Panc1 (cell line): Measurements from ENCODE around the gene CFAP45. TPM values are rescaled to one million over a fixed set of nuclear protein-coding genes. Genes with fewer than 3 reads are reported as not detected.

Experiments
- ATAC-seq: fragments of 200-7000 bp; cut with Tn5 transposase; 2 replicates; pipeline ENCODE4 v1.9.1; 2020; ENCODE audit warnings: mild to moderate bottlenecking, moderate library complexity
- Bru-seq: library from RNA; stranded (reverse); fragments of 400-500 nt; gene quantifications from one replicate; lab custom pipeline; 2021; lab: Mats Ljungman, UMichigan
- BruChase-seq, 2 experiments: library from RNA; stranded (reverse); fragments of 400-500 nt; gene quantifications; one replicate each; lab custom pipeline; 2021; lab: Mats Ljungman, UMichigan
- BruUV-seq: library from RNA; stranded (reverse); fragments of 400-500 nt; replicated peaks from 2 replicates; lab custom pipeline; 2021; lab: Mats Ljungman, UMichigan
- CTCF ChIA-PET: fragments of 300-600 bp; sonication (Branson Sonifier 250); formaldehyde crosslinking; loops from one replicate; lab custom pipeline; 2022; ENCODE audit warnings: antibody characterized with exemption; lab: Charles Lee
- POLR2A ChIA-PET: fragments of 300-600 bp; sonication (Branson Sonifier 250); formaldehyde crosslinking; loops from one replicate; lab custom pipeline; 2022; ENCODE audit warnings: antibody characterized with exemption; lab: Charles Lee
- DNase-seq: peaks from one replicate; pipeline ENCODE4 v3.0.0-alpha.2; 2010; ENCODE audit warnings: low read depth, low spot score
- H3K27ac ChIP-seq: 2 replicates; pipeline ENCODE4 v1.5.1; 2011; ENCODE audit warnings: mild to moderate bottlenecking, low read length, inconsistent platforms
- H3K27me3 ChIP-seq: fragments of 200-500 bp; sonication (Bioruptor generic); 2 replicates; pipeline ENCODE4 v1.6.0; 2014; ENCODE audit warnings: low read length, inconsistent platforms; ENCODE audit not compliant: control insufficient read depth, insufficient read depth
- H3K36me3 ChIP-seq: fragments of 200-500 bp; sonication (Bioruptor generic); 2 replicates; pipeline ENCODE4 v1.5.1; 2014; ENCODE audit warnings: inconsistent platforms, mild to moderate bottlenecking, low read length, moderate library complexity; ENCODE audit not compliant: control insufficient read depth, insufficient read depth
- H3K4me1 ChIP-seq: 2 replicates; pipeline ENCODE4 v1.5.1; 2011; ENCODE audit warnings: inconsistent platforms, mild to moderate bottlenecking, low read length, moderate library complexity; ENCODE audit not compliant: control insufficient read depth, insufficient read depth
- H3K4me3 ChIP-seq, 2 experiments: 2 replicates each; pipeline ENCODE4 v1.5.1; 2011 to 2012; ENCODE audit warnings: low read depth in 2 of 2, low read length in 2 of 2, mild to moderate bottlenecking in 2 of 2, inconsistent platforms in 1 of 2, moderate library complexity in 1 of 2
- H3K9me3 ChIP-seq: fragments of 200-500 bp; sonication (Bioruptor generic); 2 replicates; pipeline ENCODE4 v1.5.1; 2014; ENCODE audit warnings: low read depth, mild to moderate bottlenecking, inconsistent platforms, low read length, moderate library complexity; ENCODE audit not compliant: control insufficient read depth, insufficient read depth
- POLR2AphosphoS5 ChIP-seq: IDR thresholded peaks from 2 replicates; pipeline ENCODE4 v1.6.1; 2012; ENCODE audit warnings: mild to moderate bottlenecking, low read depth, low read length, moderate library complexity
- TCF7L2 ChIP-seq: IDR thresholded peaks from 2 replicates; pipeline ENCODE4 v1.6.1; 2011; ENCODE audit warnings: mild to moderate bottlenecking, low read depth, low read length, inconsistent platforms
- in situ Hi-C: cut with HindIII; loops from 2 replicates; pipeline ENCODE4 v1.10.0; 2016; ENCODE audit warnings: low sequenced_read_pairs, low pct_unique_long_range_greater_than_20kb
- intact Hi-C: fragments of 100-400 bp; cut with micrococcal nuclease; formaldehyde crosslinking; loops from one replicate; pipeline ENCODE4 v1.10.0; 2022; ENCODE audit not compliant: unreplicated experiment
- long read RNA-seq: library from polyadenylated mRNA; unstranded; transcript quantifications from one replicate; pipeline ENCODE4 v2.0.0, GENCODE V29; 2021; ENCODE audit not compliant: unreplicated experiment
- polyA plus RNA-seq: library from polyadenylated mRNA; unstranded; fragments of >200 nt; gene quantifications from one replicate; pipeline ENCODE4 v1.2.1, GENCODE V29; 2012; ENCODE audit warnings: missing spikeins; ENCODE audit not compliant: insufficient read length
- total RNA-seq: library from RNA; stranded (reverse); gene quantifications from one replicate; pipeline ENCODE4 v1.2.1, GENCODE V29; 2021; ENCODE audit not compliant: unreplicated experiment
- TF ChIP-seq, protein P1 (sequence below), 2 experiments: IDR thresholded peaks; 2 replicates each; pipeline ENCODE4 v1.6.1; 2011 to 2012; ENCODE audit warnings: low read depth in 2 of 2, control low read depth in 1 of 2, low read length in 1 of 2, mild to moderate bottlenecking in 1 of 2, moderate library complexity in 1 of 2; ENCODE audit not compliant: insufficient read depth in 1 of 2
- TF ChIP-seq, protein P2 (sequence below): fragments of 450-650 bp; IDR thresholded peaks from 2 replicates; pipeline ENCODE4 v1.5.1; 2017; ENCODE audit warnings: mild to moderate bottlenecking

Gene CFAP45, protein sequence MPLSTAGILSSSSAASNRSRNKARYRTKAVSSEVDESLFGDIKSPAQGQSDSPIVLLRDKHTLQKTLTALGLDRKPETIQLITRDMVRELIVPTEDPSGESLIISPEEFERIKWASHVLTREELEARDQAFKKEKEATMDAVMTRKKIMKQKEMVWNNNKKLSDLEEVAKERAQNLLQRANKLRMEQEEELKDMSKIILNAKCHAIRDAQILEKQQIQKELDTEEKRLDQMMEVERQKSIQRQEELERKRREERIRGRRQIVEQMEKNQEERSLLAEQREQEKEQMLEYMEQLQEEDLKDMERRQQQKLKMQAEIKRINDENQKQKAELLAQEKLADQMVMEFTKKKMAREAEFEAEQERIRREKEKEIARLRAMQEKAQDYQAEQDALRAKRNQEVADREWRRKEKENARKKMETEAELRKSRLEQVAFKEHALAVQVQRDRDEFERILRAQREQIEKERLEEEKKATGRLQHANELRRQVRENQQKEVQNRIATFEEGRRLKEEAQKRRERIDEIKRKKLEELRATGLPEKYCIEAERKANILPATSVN
- 1.6 TPM for total RNA-seq
- polyA plus RNA-seq, result 0.40 TPM
- Bru-seq, nascent RNA, result percentile 37 among the genes with signal in this experiment
- percentile 32 among the genes with signal in this experiment for BruChase-seq, experiment 1, labeled RNA remaining after a 2-hour chase
- BruChase-seq, experiment 2, labeled RNA remaining after a 6-hour chase, result percentile 31 among the genes with signal in this experiment
- long read RNA-seq, partial matches to known transcripts, result 29 of 53 reads
- long read RNA-seq, other reads (novel, unspliced or antisense), result 24 of 53 reads

DNA sequence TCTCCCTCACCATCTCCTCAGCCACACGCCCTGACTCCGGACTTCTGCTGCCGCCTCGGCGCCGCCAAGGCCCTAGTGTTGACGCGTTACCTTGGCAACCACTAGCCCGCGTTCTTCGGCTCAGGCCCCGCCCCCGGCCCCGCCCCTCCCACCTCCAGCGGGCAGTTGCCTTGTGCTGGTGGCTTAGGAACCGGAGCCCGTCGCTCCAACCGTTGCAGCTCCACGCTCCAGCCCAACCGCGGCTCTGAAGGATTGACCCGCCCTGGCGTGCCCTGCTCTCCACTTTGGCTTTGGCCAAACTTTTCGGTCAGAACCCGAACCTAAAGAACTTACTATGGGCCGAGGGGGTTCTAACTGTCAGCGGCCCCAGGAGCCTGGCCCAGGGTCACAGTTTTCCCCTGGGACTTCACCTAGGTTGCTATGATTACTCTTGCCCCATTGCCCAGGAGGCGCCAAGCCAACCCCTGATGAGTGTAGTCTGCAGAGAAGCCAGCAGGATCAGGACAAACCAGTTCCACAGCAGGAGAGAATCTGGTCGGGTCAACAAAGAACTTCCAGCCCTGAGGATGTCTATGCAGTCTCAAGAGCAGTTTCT lies at the start of gene CFAP45:
Gene CFAP45 (minus strand): TSS at position 80 of the 595 bp plus-strand sequence. CDS start 67 bp downstream, at position 13.
- Histone ChIP-seq H3K4me3 (no peak within 1 kb of the TSS), H3K9me3 (no peaks in the 10 kb centered on the region), H3K27ac (peak within 1 kb of the TSS; percentile 44; the same call in 1 of the 2 replicates), H3K27me3 (no peaks in the 10 kb centered on the region), H3K4me1 (no peaks in the 10 kb centered on the region), H3K36me3 (no peaks in the 10 kb centered on the region)
- TF ChIP-seq, protein P1, sequence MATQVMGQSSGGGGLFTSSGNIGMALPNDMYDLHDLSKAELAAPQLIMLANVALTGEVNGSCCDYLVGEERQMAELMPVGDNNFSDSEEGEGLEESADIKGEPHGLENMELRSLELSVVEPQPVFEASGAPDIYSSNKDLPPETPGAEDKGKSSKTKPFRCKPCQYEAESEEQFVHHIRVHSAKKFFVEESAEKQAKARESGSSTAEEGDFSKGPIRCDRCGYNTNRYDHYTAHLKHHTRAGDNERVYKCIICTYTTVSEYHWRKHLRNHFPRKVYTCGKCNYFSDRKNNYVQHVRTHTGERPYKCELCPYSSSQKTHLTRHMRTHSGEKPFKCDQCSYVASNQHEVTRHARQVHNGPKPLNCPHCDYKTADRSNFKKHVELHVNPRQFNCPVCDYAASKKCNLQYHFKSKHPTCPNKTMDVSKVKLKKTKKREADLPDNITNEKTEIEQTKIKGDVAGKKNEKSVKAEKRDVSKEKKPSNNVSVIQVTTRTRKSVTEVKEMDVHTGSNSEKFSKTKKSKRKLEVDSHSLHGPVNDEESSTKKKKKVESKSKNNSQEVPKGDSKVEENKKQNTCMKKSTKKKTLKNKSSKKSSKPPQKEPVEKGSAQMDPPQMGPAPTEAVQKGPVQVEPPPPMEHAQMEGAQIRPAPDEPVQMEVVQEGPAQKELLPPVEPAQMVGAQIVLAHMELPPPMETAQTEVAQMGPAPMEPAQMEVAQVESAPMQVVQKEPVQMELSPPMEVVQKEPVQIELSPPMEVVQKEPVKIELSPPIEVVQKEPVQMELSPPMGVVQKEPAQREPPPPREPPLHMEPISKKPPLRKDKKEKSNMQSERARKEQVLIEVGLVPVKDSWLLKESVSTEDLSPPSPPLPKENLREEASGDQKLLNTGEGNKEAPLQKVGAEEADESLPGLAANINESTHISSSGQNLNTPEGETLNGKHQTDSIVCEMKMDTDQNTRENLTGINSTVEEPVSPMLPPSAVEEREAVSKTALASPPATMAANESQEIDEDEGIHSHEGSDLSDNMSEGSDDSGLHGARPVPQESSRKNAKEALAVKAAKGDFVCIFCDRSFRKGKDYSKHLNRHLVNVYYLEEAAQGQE (IDR thresholded peaks at IDR 0.05; ENCODE audit: insufficient read depth in 1 of 2, low read depth in 2 of 2, low read length in 1 of 2), result no peak
- TF ChIP-seq TCF7L2 (no peak), POLR2AphosphoS5 (no peak)
- DNase-seq (no peak), ATAC-seq (no peak)
- no TSS peak for BruUV-seq
- in situ Hi-C loops (no loop called here), intact Hi-C loops (no loop called here)
- POLR2A ChIA-PET, result no interaction called here
- CTCF ChIA-PET, result no interaction called here

DNA sequence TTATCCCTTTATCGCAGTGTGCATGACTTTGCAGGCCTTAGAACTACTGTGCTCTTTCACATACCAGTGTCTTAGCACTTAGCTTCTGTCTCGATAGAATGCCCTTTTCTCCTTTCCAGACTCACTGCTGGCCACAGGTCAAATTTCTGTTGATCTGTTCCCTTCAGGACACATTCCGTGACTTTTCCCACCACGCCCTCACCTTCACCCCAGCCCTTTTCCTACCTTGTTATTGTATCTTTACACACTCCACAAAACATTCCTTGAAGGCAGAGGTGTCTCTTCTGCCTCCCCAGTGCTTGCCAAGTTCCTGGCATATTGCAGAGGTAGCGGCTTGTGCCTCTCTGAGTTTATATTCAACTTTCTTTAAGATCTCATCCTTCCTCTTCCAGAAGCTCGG lies 49.2 kb upstream of the CFAP45 start:
- no peak for ATAC-seq

More for the DNA sequence above, 49.2 kb upstream of the CFAP45 start:
- Histone ChIP-seq H3K9me3 (no peaks in the 10 kb centered on the region), H3K36me3 (peaks cover 2% of the 10 kb centered on the region; the same call in 1 of the 2 replicates), H3K4me1 (peaks cover 3% of the 10 kb centered on the region), H3K27ac (no peak overlapping the region), H3K4me3 (no peak overlapping the region), H3K27me3 (peaks cover 24% of the 10 kb centered on the region)
- no peak for DNase-seq
- BruUV-seq, result no TSS peak
- ChIA-PET CTCF (no interaction called here), POLR2A (no interaction called here)
- in situ Hi-C loops (no loop called here), intact Hi-C loops (no loop called here)
- TF ChIP-seq, protein P2, sequence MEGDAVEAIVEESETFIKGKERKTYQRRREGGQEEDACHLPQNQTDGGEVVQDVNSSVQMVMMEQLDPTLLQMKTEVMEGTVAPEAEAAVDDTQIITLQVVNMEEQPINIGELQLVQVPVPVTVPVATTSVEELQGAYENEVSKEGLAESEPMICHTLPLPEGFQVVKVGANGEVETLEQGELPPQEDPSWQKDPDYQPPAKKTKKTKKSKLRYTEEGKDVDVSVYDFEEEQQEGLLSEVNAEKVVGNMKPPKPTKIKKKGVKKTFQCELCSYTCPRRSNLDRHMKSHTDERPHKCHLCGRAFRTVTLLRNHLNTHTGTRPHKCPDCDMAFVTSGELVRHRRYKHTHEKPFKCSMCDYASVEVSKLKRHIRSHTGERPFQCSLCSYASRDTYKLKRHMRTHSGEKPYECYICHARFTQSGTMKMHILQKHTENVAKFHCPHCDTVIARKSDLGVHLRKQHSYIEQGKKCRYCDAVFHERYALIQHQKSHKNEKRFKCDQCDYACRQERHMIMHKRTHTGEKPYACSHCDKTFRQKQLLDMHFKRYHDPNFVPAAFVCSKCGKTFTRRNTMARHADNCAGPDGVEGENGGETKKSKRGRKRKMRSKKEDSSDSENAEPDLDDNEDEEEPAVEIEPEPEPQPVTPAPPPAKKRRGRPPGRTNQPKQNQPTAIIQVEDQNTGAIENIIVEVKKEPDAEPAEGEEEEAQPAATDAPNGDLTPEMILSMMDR, result no peak
